GM23338 (cell line): ENCODE results near the gene CCDC186. TPM values are rescaled to one million over a fixed set of nuclear protein-coding genes. Genes with fewer than 3 reads are reported as not detected.

Experiments
- ATAC-seq: fragments of 200-7000 bp; cut with Tn5 transposase; 3 replicates; pipeline ENCODE4 v1.9.1; 2020
- DNase-seq: peaks from one replicate; pipeline ENCODE4 v3.0.0-alpha.2; 2015; ENCODE audit warnings: low spot score
- H2AFZ ChIP-seq: fragments of 200-600 bp; sonication (generic); 2 replicates; pipeline ENCODE4 v1.8.0; 2016; ENCODE audit warnings: antibody characterized with exemption, mild to moderate bottlenecking, moderate library complexity
- H3F3A ChIP-seq: fragments of 200-600 bp; sonication (generic); replicated peaks from 2 replicates; pipeline ENCODE4 v1.8.0; 2017; ENCODE audit warnings: antibody characterized with exemption, mixed run types, low read depth
- H3K27ac ChIP-seq: fragments of 200-600 bp; sonication (generic); 2 replicates; pipeline ENCODE4 v1.6.1; 2016; ENCODE audit warnings: low read depth
- H3K27me3 ChIP-seq: fragments of 200-600 bp; sonication (generic); 2 replicates; pipeline ENCODE4 v1.8.0; 2016; ENCODE audit warnings: mild to moderate bottlenecking, mixed run types, moderate library complexity; ENCODE audit not compliant: insufficient read depth
- H3K36me3 ChIP-seq: fragments of 200-600 bp; sonication (generic); 2 replicates; pipeline ENCODE4 v1.8.0; 2016; ENCODE audit warnings: mild to moderate bottlenecking; ENCODE audit not compliant: insufficient read depth
- H3K4me1 ChIP-seq: fragments of 200-600 bp; sonication (generic); 2 replicates; pipeline ENCODE4 v1.8.0; 2016; ENCODE audit warnings: mild to moderate bottlenecking, moderate library complexity; ENCODE audit not compliant: insufficient read depth
- H3K4me2 ChIP-seq: fragments of 200-600 bp; sonication (generic); 2 replicates; pipeline ENCODE4 v1.7.1; 2017; ENCODE audit warnings: mixed run types
- H3K4me3 ChIP-seq: fragments of 200-600 bp; sonication (generic); 2 replicates; pipeline ENCODE4 v1.6.1; 2016; ENCODE audit warnings: mixed run types
- H3K79me2 ChIP-seq: fragments of 200-600 bp; sonication (generic); replicated peaks from 2 replicates; pipeline ENCODE4 v1.8.0; 2017; ENCODE audit warnings: mild to moderate bottlenecking; ENCODE audit not compliant: insufficient read depth
- H3K9me2 ChIP-seq: fragments of 200-600 bp; sonication (generic); 2 replicates; pipeline ENCODE4 v1.8.0; 2017; ENCODE audit not compliant: insufficient read depth
- H4K20me1 ChIP-seq: fragments of 200-600 bp; sonication (generic); replicated peaks from 2 replicates; pipeline ENCODE4 v1.8.0; 2017; ENCODE audit warnings: mild to moderate bottlenecking; ENCODE audit not compliant: insufficient read depth
- H3K27ac Mint-ChIP-seq: 2 replicates; pipeline ENCODE4 v1.8.0; 2020; ENCODE audit warnings: inconsistent platforms, mild to moderate bottlenecking, moderate library complexity, mixed read lengths
- H3K27me3 Mint-ChIP-seq: 3 replicates; pipeline ENCODE4 v1.8.0; 2022; ENCODE audit warnings: low read depth, mild to moderate bottlenecking, moderate library complexity, mixed read lengths, inconsistent platforms; ENCODE audit not compliant: insufficient read depth, poor library complexity
- H3K36me3 Mint-ChIP-seq: 3 replicates; pipeline ENCODE4 v1.8.0; 2021; ENCODE audit warnings: low read depth, mild to moderate bottlenecking, inconsistent platforms, moderate library complexity, mixed read lengths
- H3K4me1 Mint-ChIP-seq: 3 replicates; pipeline ENCODE4 v1.8.0; 2020; ENCODE audit warnings: mild to moderate bottlenecking, inconsistent platforms, mixed read lengths
- H3K4me3 Mint-ChIP-seq: 3 replicates; pipeline ENCODE4 v1.8.0; 2021; ENCODE audit warnings: moderate library complexity, mild to moderate bottlenecking, inconsistent platforms, mixed read lengths
- H3K9me3 Mint-ChIP-seq: 3 replicates; pipeline ENCODE4 v1.8.0; 2020; ENCODE audit warnings: moderate library complexity, mild to moderate bottlenecking, inconsistent platforms, mixed read lengths
- CREB1 ChIP-seq: fragments of 250-450 bp; sonication (Bioruptor Pico); IDR thresholded peaks from 2 replicates; pipeline ENCODE4 v1.5.0; 2020; ENCODE audit warnings: low read depth, mild to moderate bottlenecking, moderate library complexity
- CTCF ChIP-seq, 2 experiments: fragments of 200-600 bp in 1 of 2; sonication (generic) in 1 of 2; conservative IDR thresholded peaks; 2 replicates each; pipeline versions ENCODE4 v1.5.1 to v1.6.1; 2016 to 2017; ENCODE audit warnings: antibody characterized with exemption in 2 of 2, low read depth in 2 of 2, mild to moderate bottlenecking in 2 of 2, moderate library complexity in 1 of 2
- ETS1 ChIP-seq: IDR thresholded peaks from 2 replicates; pipeline ENCODE4 v1.6.1; 2016; ENCODE audit warnings: antibody characterized with exemption
- EZH2 ChIP-seq: fragments of 200-600 bp; sonication (generic); IDR thresholded peaks from one replicate; pipeline ENCODE4 v1.8.0; 2017; ENCODE audit warnings: antibody characterized with exemption, mild to moderate bottlenecking, low read depth; ENCODE audit not compliant: unreplicated experiment
- EZH2phosphoT487 ChIP-seq: fragments of 200-600 bp; sonication (generic); IDR thresholded peaks from one replicate; pipeline ENCODE4 v1.8.1; 2018; ENCODE audit warnings: antibody characterized with exemption; ENCODE audit not compliant: unreplicated experiment
- JUNB ChIP-seq: IDR thresholded peaks from one replicate; pipeline ENCODE4 v1.6.1; 2016; ENCODE audit warnings: antibody characterized with exemption; ENCODE audit not compliant: unreplicated experiment
- NANOG ChIP-seq: IDR thresholded peaks from 2 replicates; pipeline ENCODE4 v1.6.1; 2016; ENCODE audit warnings: antibody characterized with exemption, borderline replicate concordance
- POLR2AphosphoS5 ChIP-seq: IDR thresholded peaks from 2 replicates; pipeline ENCODE4 v1.6.1; 2016; ENCODE audit warnings: antibody characterized with exemption, low read depth
- REST ChIP-seq: IDR thresholded peaks from one replicate; pipeline ENCODE4 v1.6.1; 2018; ENCODE audit warnings: antibody characterized with exemption; ENCODE audit not compliant: unreplicated experiment
- STAT1 ChIP-seq: IDR thresholded peaks from one replicate; pipeline ENCODE4 v1.6.1; 2016; ENCODE audit warnings: antibody characterized with exemption; ENCODE audit not compliant: unreplicated experiment
- ZNF114 ChIP-seq: fragments of 250-450 bp; sonication (Bioruptor Pico); IDR thresholded peaks from 2 replicates; pipeline ENCODE4 v1.5.0; 2020; ENCODE audit warnings: mild to moderate bottlenecking, moderate library complexity
- ZNF331 ChIP-seq: fragments of 250-450 bp; sonication (Bioruptor Pico); IDR thresholded peaks from 2 replicates; pipeline ENCODE4 v1.5.0; 2020; ENCODE audit warnings: low read depth, mild to moderate bottlenecking, moderate library complexity
- polyA plus RNA-seq: library from polyadenylated mRNA; unstranded; fragments of >200 nt; fragmentation: Nextera tagmentation; extraction: Ambion mirVana; gene quantifications from 2 replicates; pipeline ENCODE4 v1.2.1, GENCODE V29; 2016
- total RNA-seq: library from RNA; depleted of rRNA; stranded (reverse); fragments of >200 nt; shearing (Covaris generic); gene quantifications from 2 replicates; pipeline ENCODE4 v1.2.3, GENCODE V29; 2014
- TF ChIP-seq, protein P1 (sequence below): fragments of 250-450 bp; sonication (Bioruptor Pico); IDR thresholded peaks from 2 replicates; pipeline ENCODE4 v1.5.0; 2020; ENCODE audit warnings: mild to moderate bottlenecking, moderate library complexity

The CCDC186 gene
- total and polyA plus RNA-seq, 2 experiments from 2014 or later = 24.2 to 50.7 TPM

GRCh38 chr10:114131094-114131493 lies 42.9 kb downstream of the CCDC186 start:
- Histone ChIP-seq H3K36me3 (peaks cover 21% of the 10 kb centered on the region), H3F3A (no peaks in the 10 kb centered on the region), H2AFZ (no peak overlapping the region), H3K4me1 (no peaks in the 10 kb centered on the region), H3K79me2 (no peaks in the 10 kb centered on the region), H3K4me2 (no peak overlapping the region), H3K9me2 (no peaks in the 10 kb centered on the region), H4K20me1 (no peaks in the 10 kb centered on the region; the same call in 1 of the 2 replicates), H3K27me3 (no peaks in the 10 kb centered on the region), H3K4me3 (no peak overlapping the region), H3K27ac (no peak overlapping the region)
- Mint-ChIP-seq H3K36me3 (peaks cover 39% of the 10 kb centered on the region; the same call in 2 of the 3 replicates), H3K27me3 (no peaks in the 10 kb centered on the region), H3K9me3 (no peaks in the 10 kb centered on the region), H3K27ac (no peak overlapping the region), H3K4me1 (no peaks in the 10 kb centered on the region), H3K4me3 (no peak overlapping the region)
- DNase-seq (no peak), ATAC-seq (no peak)
- TF ChIP-seq ZNF331 (CRISPR knock-in tag) = no peak
- TF ChIP-seq CTCF (conservative IDR thresholded peaks at IDR 0.05; ENCODE audit: low read depth in 2 of 2) = no peak
- TF ChIP-seq EZH2 = no peak
- TF ChIP-seq ETS1 = no peak
- TF ChIP-seq REST = no peak
- TF ChIP-seq, protein P1, sequence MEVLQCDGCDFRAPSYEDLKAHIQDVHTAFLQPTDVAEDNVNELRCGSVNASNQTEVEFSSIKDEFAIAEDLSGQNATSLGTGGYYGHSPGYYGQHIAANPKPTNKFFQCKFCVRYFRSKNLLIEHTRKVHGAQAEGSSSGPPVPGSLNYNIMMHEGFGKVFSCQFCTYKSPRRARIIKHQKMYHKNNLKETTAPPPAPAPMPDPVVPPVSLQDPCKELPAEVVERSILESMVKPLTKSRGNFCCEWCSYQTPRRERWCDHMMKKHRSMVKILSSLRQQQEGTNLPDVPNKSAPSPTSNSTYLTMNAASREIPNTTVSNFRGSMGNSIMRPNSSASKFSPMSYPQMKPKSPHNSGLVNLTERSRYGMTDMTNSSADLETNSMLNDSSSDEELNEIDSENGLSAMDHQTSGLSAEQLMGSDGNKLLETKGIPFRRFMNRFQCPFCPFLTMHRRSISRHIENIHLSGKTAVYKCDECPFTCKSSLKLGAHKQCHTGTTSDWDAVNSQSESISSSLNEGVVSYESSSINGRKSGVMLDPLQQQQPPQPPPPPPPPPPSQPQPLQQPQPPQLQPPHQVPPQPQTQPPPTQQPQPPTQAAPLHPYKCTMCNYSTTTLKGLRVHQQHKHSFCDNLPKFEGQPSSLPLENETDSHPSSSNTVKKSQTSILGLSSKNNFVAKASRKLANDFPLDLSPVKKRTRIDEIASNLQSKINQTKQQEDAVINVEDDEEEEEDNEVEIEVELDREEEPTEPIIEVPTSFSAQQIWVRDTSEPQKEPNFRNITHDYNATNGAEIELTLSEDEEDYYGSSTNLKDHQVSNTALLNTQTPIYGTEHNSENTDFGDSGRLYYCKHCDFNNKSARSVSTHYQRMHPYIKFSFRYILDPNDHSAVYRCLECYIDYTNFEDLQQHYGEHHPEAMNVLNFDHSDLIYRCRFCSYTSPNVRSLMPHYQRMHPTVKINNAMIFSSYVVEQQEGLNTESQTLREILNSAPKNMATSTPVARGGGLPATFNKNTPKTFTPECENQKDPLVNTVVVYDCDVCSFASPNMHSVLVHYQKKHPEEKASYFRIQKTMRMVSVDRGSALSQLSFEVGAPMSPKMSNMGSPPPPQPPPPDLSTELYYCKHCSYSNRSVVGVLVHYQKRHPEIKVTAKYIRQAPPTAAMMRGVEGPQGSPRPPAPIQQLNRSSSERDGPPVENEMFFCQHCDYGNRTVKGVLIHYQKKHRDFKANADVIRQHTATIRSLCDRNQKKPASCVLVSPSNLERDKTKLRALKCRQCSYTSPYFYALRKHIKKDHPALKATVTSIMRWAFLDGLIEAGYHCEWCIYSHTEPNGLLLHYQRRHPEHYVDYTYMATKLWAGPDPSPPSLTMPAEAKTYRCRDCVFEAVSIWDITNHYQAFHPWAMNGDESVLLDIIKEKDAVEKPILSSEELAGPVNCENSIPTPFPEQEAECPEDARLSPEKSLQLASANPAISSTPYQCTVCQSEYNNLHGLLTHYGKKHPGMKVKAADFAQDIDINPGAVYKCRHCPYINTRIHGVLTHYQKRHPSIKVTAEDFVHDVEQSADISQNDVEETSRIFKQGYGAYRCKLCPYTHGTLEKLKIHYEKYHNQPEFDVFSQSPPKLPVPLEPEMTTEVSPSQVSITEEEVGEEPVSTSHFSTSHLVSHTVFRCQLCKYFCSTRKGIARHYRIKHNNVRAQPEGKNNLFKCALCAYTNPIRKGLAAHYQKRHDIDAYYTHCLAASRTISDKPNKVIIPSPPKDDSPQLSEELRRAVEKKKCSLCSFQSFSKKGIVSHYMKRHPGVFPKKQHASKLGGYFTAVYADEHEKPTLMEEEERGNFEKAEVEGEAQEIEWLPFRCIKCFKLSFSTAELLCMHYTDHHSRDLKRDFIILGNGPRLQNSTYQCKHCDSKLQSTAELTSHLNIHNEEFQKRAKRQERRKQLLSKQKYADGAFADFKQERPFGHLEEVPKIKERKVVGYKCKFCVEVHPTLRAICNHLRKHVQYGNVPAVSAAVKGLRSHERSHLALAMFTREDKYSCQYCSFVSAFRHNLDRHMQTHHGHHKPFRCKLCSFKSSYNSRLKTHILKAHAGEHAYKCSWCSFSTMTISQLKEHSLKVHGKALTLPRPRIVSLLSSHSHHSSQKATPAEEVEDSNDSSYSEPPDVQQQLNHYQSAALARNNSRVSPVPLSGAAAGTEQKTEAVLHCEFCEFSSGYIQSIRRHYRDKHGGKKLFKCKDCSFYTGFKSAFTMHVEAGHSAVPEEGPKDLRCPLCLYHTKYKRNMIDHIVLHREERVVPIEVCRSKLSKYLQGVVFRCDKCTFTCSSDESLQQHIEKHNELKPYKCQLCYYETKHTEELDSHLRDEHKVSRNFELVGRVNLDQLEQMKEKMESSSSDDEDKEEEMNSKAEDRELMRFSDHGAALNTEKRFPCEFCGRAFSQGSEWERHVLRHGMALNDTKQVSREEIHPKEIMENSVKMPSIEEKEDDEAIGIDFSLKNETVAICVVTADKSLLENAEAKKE = no peak
- TF ChIP-seq EZH2phosphoT487 = no peak
- TF ChIP-seq POLR2AphosphoS5 = no peak
- no peak for TF ChIP-seq CREB1 (CRISPR knock-in tag)
- TF ChIP-seq JUNB = no peak
- no peak for TF ChIP-seq STAT1
- TF ChIP-seq ZNF114 (CRISPR knock-in tag) = no peak
- no peak for TF ChIP-seq NANOG
